T-cell (primary cell): ENCODE results near the gene ANO2. TPM values are rescaled to one million over a fixed set of nuclear protein-coding genes. Genes with fewer than 3 reads are reported as not detected.
"Not testable (repeated sequence)": the region's sequence is repeated elsewhere in the genome, so short reads cannot be mapped to it uniquely, and the experiment has no call there.

Experiments used
- ATAC-seq, 4 experiments: fragments of 200-7000 bp in 3 of 4; fragments of 150-1000 bp in 1 of 4; cut with Tn5 transposase; replicated peaks in 1 of 4; 1 replicate in 3 of 4; 2 replicates in 1 of 4; pipeline ENCODE4 v1.10.0; 2021; ENCODE audit warnings: moderate library complexity in 3 of 4, mild to moderate bottlenecking in 2 of 4, moderate number of reproducible peaks in 1 of 4
- CTCF ChIA-PET, 2 donors: fragments of 300-600 bp; sonication (Branson Sonifier 250); formaldehyde crosslinking; loops; one replicate each; lab custom pipeline; 2022; ENCODE audit warnings: antibody characterized with exemption in 2 of 2; lab: Charles Lee
- POLR2A ChIA-PET, 2 donors: fragments of 300-600 bp; sonication (Branson Sonifier 250); formaldehyde crosslinking; loops; one replicate each; lab custom pipeline; 2022; ENCODE audit warnings: antibody characterized with exemption in 2 of 2; lab: Charles Lee
- DNase-seq, 35 experiments: peaks; one replicate each; pipeline versions ENCODE4 v3.0.0 to v3.0.0-alpha.2; 2013 to 2023
- H3K27ac ChIP-seq: one replicate; pipeline ENCODE4 v1.5.1; 2013; ENCODE audit warnings: low read length
- H3K27me3 ChIP-seq, 2 experiments: replicated peaks in 1 of 2; 1 replicate in 1 of 2; 2 replicates in 1 of 2; pipeline versions ENCODE4 v1.6.1 to v1.7.0; 2013; ENCODE audit warnings: low read length in 1 of 2, mixed read lengths in 1 of 2; ENCODE audit not compliant: control insufficient read depth in 2 of 2, insufficient read depth in 2 of 2; ENCODE audit errors: extremely low read depth in 1 of 2
- H3K36me3 ChIP-seq, 2 donors: 1 replicate in 1 of 2; 2 replicates in 1 of 2; pipeline versions ENCODE4 v1.6.1 to v1.7.0; 2013; ENCODE audit warnings: low read length in 1 of 2; ENCODE audit not compliant: control insufficient read depth in 2 of 2, insufficient read depth in 1 of 2; ENCODE audit errors: extremely low read depth in 1 of 2
- H3K4me1 ChIP-seq, 2 experiments: 1 replicate in 1 of 2; 2 replicates in 1 of 2; pipeline versions ENCODE4 v1.6.1 to v1.7.0; 2013; ENCODE audit warnings: low read length in 2 of 2, mixed read lengths in 1 of 2; ENCODE audit not compliant: insufficient read depth in 2 of 2, control insufficient read depth in 1 of 2; ENCODE audit errors: extremely low read depth in 1 of 2
- H3K4me3 ChIP-seq, 2 donors: 1 replicate in 1 of 2; 2 replicates in 1 of 2; pipeline versions ENCODE4 v1.5.1 to v1.7.0; 2013; ENCODE audit warnings: mild to moderate bottlenecking in 2 of 2, low read length in 1 of 2, moderate library complexity in 1 of 2; ENCODE audit not compliant: control insufficient read depth in 1 of 2; ENCODE audit errors: extremely low read depth in 1 of 2
- H3K9me3 ChIP-seq: 2 replicates; pipeline ENCODE4 v1.7.0; 2013
- H3K27ac Mint-ChIP-seq, 2 donors: one replicate each; pipeline ENCODE4 v1.8.0; 2020 to 2021; ENCODE audit warnings: mild to moderate bottlenecking in 2 of 2, mixed read lengths in 2 of 2
- H3K27me3 Mint-ChIP-seq, 2 donors: one replicate each; pipeline ENCODE4 v1.8.0; 2021 to 2022; ENCODE audit warnings: mixed read lengths in 2 of 2
- H3K36me3 Mint-ChIP-seq: one replicate; pipeline ENCODE4 v1.8.0; 2021; ENCODE audit warnings: mixed read lengths
- H3K4me1 Mint-ChIP-seq, 3 donors: one replicate each; pipeline ENCODE4 v1.8.0; 2020 to 2022; ENCODE audit warnings: mixed read lengths in 3 of 3, mild to moderate bottlenecking in 1 of 3
- H3K4me3 Mint-ChIP-seq, 3 donors: one replicate each; pipeline ENCODE4 v1.8.0; 2020 to 2022; ENCODE audit warnings: mild to moderate bottlenecking in 3 of 3, mixed read lengths in 3 of 3, moderate library complexity in 3 of 3
- H3K9me3 Mint-ChIP-seq, 3 donors: one replicate each; pipeline ENCODE4 v1.8.0; 2020 to 2022; ENCODE audit warnings: mixed read lengths in 3 of 3
- WGBS: methylation state at CpG from one replicate; pipeline ENCODE4 v1.1.5; 2013; ENCODE audit warnings: missing lambda C conversion rate; ENCODE audit not compliant: insufficient coverage; 5-methylcytosine and 5-hydroxymethylcytosine counted together
- total RNA-seq, 35 experiments: library from RNA in 6 of 35; stranded (reverse) in 6 of 35; fragments of 120-200 nt in 1 of 35; gene quantifications; one replicate each; pipeline versions ENCODE4 v1.2.1 to v1.2.4 and lab custom pipeline; 2013 to 2026

ANO2 gene
- total RNA-seq, 5 donors from 2014 or later (not counting 1 experiment from before 2014, with no cell fraction given): not detected

- WGBS: no CpG with 5 or more reads among the region's 3 CpGs
- peaks cover 0 to 16% of the 10 kb centered on the region in 2 experiments for H3K27me3 ChIP-seq
- ChIA-PET CTCF (interaction anchor here in 1 of 2 donors (0.6 kb wide), 1 partner anchor 277 kb away, joined by 3 read pairs; no protein-coding TSS in a partner anchor), POLR2A (no interaction called here)
- Mint-ChIP-seq H3K9me3 (no peaks in the 10 kb centered on the region), H3K36me3 (no peaks in the 10 kb centered on the region), H3K27ac (no peak overlapping the region), H3K4me3 (no peak overlapping the region), H3K27me3 (peaks cover 6 to 24% of the 10 kb centered on the region in 2 donors), H3K4me1 (no peaks in the 10 kb centered on the region)
- no peaks in the 10 kb centered on the region for H3K36me3 ChIP-seq
- ATAC-seq (no peak), DNase-seq (no peak)
- H3K27ac ChIP-seq: no peak overlapping the region
- H3K4me3 ChIP-seq: no peak overlapping the region
- H3K4me1 ChIP-seq: no peaks in the 10 kb centered on the region
- no peaks in the 10 kb centered on the region for H3K9me3 ChIP-seq
Measured at GRCh38 chr12:5682581-5682980, 262.5 kb downstream of the ANO2 start.

- H3K4me3 Mint-ChIP-seq: no peak overlapping the region
- no peaks in the 10 kb centered on the region for H3K4me1 ChIP-seq
- H3K27ac ChIP-seq: no peak overlapping the region
- H3K4me1 Mint-ChIP-seq: no peaks in the 10 kb centered on the region
- ChIA-PET CTCF (no interaction called here), POLR2A (no interaction called here)
- H3K9me3 Mint-ChIP-seq: no peaks in the 10 kb centered on the region
- peaks cover 14 to 38% of the 10 kb centered on the region in 2 donors for H3K27me3 Mint-ChIP-seq
- whole genome bisulfite sequencing: 49% methylated on average over 3 of the region's 5 CpGs
- H3K36me3 Mint-ChIP-seq: no peaks in the 10 kb centered on the region
- H3K36me3 ChIP-seq: no peaks in the 10 kb centered on the region
- no peak overlapping the region for H3K4me3 ChIP-seq
- no peak for DNase-seq
- ATAC-seq: no peak
- no peaks in the 10 kb centered on the region for H3K9me3 ChIP-seq
- no peak overlapping the region for H3K27ac Mint-ChIP-seq
- H3K27me3 ChIP-seq: peaks cover 0 to 2% of the 10 kb centered on the region in 2 experiments
Measured at GRCh38 chr12:5678176-5678575, 266.9 kb downstream of the ANO2 start.

GRCh38 chr12:5669624-5670023 lies 275.4 kb downstream of the ANO2 start:
- H3K9me3 ChIP-seq, POLR2A ChIA-PET, DNase-seq, H3K9me3 Mint-ChIP-seq, H3K27me3 ChIP-seq, H3K4me3 ChIP-seq, CTCF ChIA-PET, H3K4me3 Mint-ChIP-seq, H3K4me1 Mint-ChIP-seq, H3K27ac ChIP-seq, H3K36me3 ChIP-seq, H3K4me1 ChIP-seq, H3K27ac Mint-ChIP-seq, ATAC-seq, H3K36me3 Mint-ChIP-seq: not testable (repeated sequence)
- H3K27me3 Mint-ChIP-seq: peaks cover 6 to 21% of the 10 kb centered on the region in 2 donors
- 25% methylated on average over 1 of the region's 1 CpG for WGBS

- Mint-ChIP-seq H3K4me1 (no peaks in the 10 kb centered on the region), H3K27ac (no peak overlapping the region), H3K27me3 (peaks cover 0 to 7% of the 10 kb centered on the region in 2 donors), H3K36me3 (no peaks in the 10 kb centered on the region), H3K4me3 (no peak overlapping the region), H3K9me3 (peaks cover 0 to 4% (median 0%) of the 10 kb centered on the region in 3 donors)
- POLR2A ChIA-PET: interaction anchor here in 1 of 2 donors (0.6 kb wide), 1 partner anchor 11 kb away, joined by 3 read pairs; no protein-coding TSS in a partner anchor
- no peak for DNase-seq
- Histone ChIP-seq H3K4me3 (no peak overlapping the region), H3K36me3 (no peaks in the 10 kb centered on the region), H3K4me1 (no peaks in the 10 kb centered on the region), H3K27ac (no peak overlapping the region), H3K9me3 (no peaks in the 10 kb centered on the region), H3K27me3 (peaks cover 0 to 1% of the 10 kb centered on the region in 2 experiments)
- CTCF ChIA-PET: no interaction called here
- no peak for ATAC-seq
- 25% methylated on average over 2 of the region's 4 CpGs for WGBS
Measured at GRCh38 chr12:5665615-5666014, 279.4 kb downstream of the ANO2 start.

- POLR2A ChIA-PET: no interaction called here
- CTCF ChIA-PET: no interaction called here
- H3K4me3 Mint-ChIP-seq: no peak overlapping the region
- no peaks in the 10 kb centered on the region for H3K36me3 ChIP-seq
- H3K36me3 Mint-ChIP-seq: no peaks in the 10 kb centered on the region
- no peak overlapping the region for H3K4me3 ChIP-seq
- no peaks in the 10 kb centered on the region for H3K4me1 ChIP-seq
- no peak for DNase-seq
- no peak overlapping the region for H3K27ac Mint-ChIP-seq
- H3K27ac ChIP-seq: no peak overlapping the region
- H3K4me1 Mint-ChIP-seq: no peaks in the 10 kb centered on the region
- H3K27me3 Mint-ChIP-seq: peaks cover 0 to 6% of the 10 kb centered on the region in 2 donors
- no peaks in the 10 kb centered on the region for H3K9me3 ChIP-seq
- peaks cover 0 to 4% (median 0%) of the 10 kb centered on the region in 3 donors for H3K9me3 Mint-ChIP-seq
- WGBS: 82% methylated on average over 2 of the region's 8 CpGs
- no peaks in the 10 kb centered on the region for H3K27me3 ChIP-seq
- ATAC-seq: no peak
Measured at GRCh38 chr12:5661811-5662210, 283.2 kb downstream of the ANO2 start.

- no peaks in the 10 kb centered on the region for H3K4me1 ChIP-seq
- DNase-seq (no peak), ATAC-seq (no peak)
- Mint-ChIP-seq H3K27me3 (no peaks in the 10 kb centered on the region), H3K4me3 (no peak overlapping the region), H3K4me1 (no peaks in the 10 kb centered on the region), H3K27ac (no peak overlapping the region), H3K9me3 (peaks cover 0 to 4% (median 0%) of the 10 kb centered on the region in 3 donors), H3K36me3 (no peaks in the 10 kb centered on the region)
- no peaks in the 10 kb centered on the region for H3K27me3 ChIP-seq
- POLR2A ChIA-PET: no interaction called here
- WGBS: 52% methylated on average over 6 of the region's 6 CpGs
- H3K4me3 ChIP-seq: no peak overlapping the region
- no peaks in the 10 kb centered on the region for H3K9me3 ChIP-seq
- H3K36me3 ChIP-seq: no peaks in the 10 kb centered on the region
- H3K27ac ChIP-seq: no peak overlapping the region
- CTCF ChIA-PET: no interaction called here
Measured at GRCh38 chr12:5660238-5660637, 284.8 kb downstream of the ANO2 start.
